ENCODE measurements around the gene RBMX. TPM values are rescaled to one million over a fixed set of nuclear protein-coding genes. Genes with fewer than 3 reads are reported as not detected.
"Not testable (repeated sequence)": the region's sequence is repeated elsewhere in the genome, so short reads cannot be mapped to it uniquely, and the experiment has no call there.

The RBMX gene
- total RNA-seq (2014; rRNA removed; shearing (Covaris generic)): 388 and 528 TPM in 2 replicates

DNA sequence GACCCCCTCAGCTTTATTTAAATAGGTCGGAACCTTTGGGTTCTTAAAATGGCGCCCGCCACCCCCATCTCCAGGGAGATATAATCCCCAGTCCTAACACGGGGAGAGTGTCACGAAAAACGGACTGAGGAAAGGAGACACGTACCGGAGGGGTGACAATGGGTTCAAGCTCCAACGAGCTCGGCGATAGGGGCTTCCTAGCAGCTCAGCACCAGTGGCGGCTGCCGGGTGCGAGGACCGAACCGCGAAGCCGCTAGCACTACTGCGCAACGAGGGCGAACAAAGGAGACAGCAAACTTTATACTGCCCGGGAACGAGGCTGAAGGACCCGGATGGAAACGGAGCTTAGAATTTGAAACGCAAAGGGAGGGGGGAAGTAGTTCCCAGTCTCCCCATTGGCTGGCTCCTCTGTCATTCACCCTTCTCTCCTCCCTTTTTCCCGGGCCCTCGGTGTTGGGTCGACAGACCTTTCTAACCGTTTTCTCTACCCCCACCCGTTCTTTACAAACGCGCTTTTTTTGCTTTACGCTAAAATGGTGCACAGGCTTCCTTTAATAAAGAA lies at the start of gene RBMX:
Gene RBMX (minus strand): TSS at position 274 of the 562 bp plus-strand sequence. CDS start 1,298 bp downstream, outside the sequence.
- DNase-seq (ENCODE audit: low spot score): peak; percentile 82

DNA sequence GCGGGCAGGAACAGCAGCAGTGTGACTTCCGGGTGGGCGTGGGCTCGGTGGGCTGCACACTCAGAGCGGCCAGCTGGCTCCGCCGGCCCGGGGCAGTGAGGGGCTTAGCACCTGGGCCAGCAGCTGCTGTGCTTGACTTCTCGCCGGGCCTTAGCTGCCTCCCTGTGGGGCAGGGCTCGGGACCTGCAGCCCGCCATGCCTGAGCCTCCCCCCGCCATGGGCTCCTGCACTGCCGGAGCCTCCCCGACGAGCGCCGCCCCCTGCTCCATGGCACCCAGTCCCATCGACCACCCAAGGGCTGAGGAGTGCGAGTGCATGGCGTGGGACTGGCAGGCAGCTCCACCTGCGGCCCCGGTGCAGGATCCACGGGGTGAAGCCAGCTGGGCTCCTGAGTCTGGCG lies 40.9 kb upstream of the RBMX start:
- not testable (repeated sequence) for DNase-seq (ENCODE audit: low spot score)

DNA sequence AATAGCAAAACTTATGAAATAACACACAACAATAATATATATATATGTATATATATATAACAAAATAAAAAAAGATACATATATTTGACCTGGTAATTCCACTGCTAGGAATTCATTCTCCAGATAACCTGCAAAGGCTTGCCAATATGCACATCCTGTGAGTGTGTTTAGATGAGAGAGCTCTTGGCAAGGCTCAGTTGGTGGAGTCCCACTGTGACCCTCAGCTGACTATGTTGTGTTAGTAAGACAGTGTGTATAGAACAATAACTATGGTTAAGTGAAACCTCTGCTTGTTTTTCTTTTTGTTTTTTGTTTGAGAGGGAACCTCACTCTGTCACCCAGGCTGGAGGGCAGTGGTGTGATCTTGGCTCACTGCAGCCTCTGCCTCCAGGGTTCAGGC lies 39.5 kb upstream of the RBMX start:
- no peak for DNase-seq (ENCODE audit: low spot score)

DNA sequence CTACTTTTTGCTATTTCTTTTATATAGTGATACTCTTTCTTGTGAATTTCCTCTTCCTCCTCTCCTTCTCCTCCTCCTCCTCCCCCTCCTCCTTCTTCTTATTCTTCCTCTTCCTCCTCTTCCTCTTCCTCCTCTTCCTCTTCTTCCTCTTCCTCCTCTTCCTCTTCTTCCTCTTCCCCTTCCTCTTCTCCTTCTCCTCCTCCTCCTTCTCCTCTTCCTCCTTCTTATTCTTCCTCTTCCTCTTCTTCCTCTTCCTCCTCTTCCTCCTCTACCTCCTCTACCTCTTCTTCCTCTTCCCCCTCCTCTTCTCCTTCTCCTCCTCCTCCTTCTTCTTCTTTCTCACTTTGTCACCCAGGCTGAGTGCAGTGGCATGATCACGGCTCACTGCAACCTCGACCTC lies 36.3 kb upstream of the RBMX start:
- DNase-seq (ENCODE audit: low spot score): no peak

DNA sequence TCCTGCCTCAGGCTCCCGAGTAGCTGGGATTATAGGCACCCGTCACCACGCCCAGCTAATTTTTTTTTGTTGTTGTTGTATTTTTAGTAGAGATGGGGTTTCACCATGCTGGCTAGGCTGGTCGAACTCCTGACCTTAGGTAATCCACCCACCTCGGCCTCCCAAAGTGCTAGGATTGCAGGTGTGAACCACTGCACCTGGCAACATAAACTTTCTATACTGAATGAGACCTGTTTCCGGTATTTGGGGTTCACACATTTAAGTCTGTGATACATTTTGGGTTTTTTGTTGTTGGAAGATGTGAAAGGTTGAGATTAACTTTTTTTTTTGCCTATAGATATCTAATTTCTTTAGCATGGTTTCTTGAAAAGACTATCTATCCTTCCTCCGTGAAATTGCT lies 31.1 kb upstream of the RBMX start:
- not testable (repeated sequence) for DNase-seq (ENCODE audit: low spot score)

DNA sequence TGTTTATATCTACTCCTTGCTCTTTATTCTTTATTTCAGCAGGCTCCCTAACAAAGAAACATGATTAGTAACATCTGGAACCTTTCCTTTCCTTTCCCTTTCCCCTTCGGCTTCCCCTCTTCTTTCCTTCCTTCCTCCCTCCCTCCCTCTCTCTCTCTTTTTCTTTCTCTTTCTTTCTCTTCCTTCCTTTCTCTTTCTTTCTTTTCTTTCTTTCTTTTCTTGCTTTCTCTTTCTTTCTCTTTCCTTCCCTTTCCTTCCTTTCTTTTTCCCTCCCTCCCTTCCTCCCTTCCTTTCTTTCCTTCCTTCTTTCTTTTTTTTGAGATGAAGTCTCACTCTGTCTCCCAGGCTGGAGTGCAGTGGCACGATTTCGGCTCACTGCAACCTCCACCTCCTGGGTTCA lies 30.7 kb upstream of the RBMX start:
- no peak for DNase-seq (ENCODE audit: low spot score)

DNA sequence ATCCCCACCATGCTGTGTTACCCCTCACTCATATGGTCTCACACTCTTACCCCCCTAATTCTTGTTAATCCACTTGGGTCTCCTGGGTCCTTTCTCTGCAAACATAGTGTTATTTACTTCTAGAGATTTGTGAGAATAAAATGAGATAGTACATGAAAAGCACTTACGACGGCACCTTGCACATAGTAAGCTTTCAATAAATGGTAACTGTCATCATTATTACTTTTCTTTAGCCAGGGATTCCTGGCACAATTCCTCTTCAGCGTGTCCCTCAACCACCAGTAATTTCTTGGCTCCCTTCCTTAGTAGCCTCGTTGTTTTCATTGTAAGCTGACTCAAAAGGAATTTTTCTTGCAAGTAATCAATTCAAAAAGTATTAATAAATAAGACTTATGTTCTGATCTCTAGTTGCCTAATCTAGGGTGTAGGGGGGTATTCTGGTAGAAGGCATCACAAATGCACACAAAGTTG lies 30.1 kb upstream of the RBMX start:
- DNase-seq (ENCODE audit: low spot score): no peak

DNA sequence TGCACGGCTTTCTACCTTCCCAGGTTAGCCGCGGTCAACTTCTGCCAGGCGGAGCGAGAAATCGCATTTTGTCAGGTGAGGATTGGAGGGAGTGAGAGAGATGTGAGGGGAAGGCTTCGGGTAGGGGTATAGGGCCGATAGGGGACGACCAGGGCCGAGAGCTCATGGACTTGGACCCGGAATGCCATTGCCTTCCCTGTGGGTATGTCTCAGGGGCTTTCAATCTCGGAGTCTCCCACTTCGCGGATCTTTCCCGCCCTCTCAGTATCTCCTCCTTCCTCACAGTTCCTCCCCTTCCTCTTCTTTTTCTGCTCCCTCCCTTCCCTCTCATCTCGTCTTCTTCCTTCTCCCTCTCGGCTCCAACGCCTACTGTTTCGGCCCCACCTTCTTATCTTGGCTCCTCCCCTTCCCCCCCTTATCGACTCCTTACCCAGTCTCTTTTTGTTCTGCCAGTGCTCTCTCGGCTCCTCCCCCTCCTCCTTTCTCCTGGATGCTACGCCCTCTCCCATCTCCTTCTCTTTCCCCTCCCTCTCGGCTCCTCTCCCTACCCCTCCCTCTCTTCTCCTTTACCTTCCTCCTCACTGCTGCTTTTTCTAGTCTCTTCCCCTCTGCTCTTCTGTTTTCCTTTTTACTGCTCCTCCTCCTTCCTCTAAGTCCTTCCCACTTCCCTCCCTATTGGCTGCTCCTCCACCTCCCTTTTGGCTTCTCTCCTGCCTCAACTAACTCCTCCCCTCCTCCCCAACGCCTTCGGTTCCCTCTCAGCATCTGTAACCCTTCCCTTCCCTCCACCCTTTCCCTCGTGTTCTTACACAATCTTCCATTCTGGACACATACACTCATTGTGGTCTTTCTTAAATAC lies 29.4 kb upstream of the RBMX start:
- peak; percentile 81 for DNase-seq (ENCODE audit: low spot score)

DNA sequence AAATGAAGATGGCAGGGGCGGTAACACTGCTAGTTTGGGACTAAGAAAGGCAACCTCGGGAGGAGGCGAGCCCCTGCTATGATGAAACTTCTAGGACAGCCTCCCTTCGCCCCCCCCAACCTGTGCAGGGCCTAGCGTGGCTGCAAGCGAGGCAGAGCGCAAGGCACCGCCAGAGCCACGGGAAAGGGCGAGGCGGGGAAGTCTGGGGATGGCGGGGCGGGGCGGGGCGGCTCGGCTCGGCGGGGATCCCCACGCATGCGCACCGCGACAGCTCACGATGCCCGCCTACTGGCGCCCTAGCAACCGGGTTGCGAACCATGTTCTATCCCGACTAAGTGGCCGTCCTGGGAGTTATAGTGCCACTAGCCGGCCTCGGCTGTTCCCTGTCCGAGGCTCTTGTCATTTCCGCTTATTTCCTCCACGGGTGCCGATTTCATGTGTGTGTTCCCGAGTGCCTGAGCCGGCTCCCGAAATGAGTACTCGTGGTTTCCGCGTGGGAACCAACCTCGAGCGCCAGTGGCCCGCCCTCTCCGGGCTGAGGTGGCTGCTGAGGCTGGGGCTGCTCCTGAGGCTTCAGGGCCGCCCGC lies 28.7 kb upstream of the RBMX start:
- peak; percentile 53 for DNase-seq (ENCODE audit: low spot score)

DNA sequence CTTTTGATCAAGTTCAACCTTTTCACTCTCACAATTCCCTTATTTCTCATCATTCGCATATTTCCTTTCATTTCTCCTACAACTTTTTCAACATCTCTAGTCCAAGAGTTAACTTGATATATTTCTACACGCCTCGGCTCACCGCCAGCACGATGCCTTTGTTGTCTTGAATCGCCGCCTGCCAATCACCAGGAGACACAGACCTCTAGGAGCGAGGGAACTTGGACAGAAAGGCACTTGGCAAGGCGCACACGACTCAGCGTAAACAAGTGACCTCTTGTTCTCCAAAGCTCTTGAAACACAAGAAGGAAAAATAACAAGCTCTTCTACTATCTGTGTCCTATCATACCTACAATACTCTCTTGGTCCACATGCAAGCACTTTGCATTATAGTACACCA lies 27.1 kb upstream of the RBMX start:
- DNase-seq (ENCODE audit: low spot score): no peak

DNA sequence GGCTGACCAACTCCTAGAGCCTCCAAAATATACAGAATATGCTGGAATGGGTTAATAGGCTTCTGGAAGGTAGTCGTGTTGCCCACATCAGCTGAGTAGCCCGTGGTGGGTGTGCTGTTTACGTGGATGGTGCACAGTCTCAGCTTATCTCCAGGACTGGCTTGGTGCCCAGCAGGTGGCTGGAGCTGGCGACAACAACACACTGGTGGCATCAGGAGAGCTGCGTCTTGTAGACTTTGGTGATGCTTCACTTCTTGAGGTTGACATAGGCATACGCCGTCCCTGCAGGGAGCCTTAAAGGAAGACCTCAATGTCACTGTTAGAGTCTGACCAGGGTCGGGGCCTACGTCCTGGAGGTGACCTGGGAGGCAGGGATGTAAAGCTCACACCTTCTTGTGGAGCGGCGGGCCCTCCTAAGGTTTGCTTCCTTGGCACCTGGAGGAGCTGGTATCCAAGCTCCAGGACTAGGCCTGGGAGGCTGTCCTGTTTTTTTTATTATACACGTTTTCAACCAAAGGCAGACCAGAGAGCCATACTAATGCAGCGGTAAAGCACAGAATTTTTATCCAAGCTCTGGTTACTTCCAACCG lies 26.5 kb upstream of the RBMX start:
- no peak for DNase-seq (ENCODE audit: low spot score)

DNA sequence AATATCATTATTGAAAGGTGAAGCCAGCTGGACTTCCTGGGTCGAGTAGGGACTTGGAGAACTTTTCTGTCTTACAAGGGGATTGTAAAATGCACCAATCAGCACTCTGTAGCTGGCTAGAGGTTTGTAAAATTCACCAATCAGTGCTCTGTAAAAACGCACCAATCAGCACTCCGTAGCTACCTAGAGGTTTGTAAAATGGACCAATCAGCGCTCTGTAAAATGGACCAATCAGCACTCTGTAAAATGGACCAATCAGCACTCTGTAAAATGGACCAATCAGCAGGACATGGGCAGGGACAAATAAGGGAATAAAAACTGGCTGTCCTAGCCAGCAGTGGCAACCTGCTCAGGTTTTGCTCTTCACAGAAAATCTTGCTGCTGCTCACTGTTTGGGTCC lies 23.5 kb upstream of the RBMX start:
- not testable (repeated sequence) for DNase-seq (ENCODE audit: low spot score)

DNA sequence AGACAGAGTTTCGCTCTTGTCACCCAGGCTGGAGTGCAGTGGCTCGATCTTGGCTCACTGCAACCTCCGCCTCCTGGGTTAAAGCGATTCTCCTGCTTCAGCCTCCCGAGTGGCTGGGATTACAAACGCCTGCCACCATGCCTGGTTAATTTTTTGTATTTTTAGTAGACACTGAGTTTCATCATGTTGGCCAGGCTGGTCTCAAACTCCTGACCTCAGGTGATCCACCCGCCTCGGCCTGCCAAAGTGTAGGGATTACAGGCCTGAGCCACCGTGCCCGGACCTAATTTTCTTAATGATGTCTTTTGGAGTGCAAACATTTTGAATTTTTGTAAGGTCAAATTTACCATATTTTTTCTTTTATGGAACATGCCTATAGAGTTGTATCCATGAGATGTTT lies 19.5 kb upstream of the RBMX start:
- not testable (repeated sequence) for DNase-seq (ENCODE audit: low spot score)

DNA sequence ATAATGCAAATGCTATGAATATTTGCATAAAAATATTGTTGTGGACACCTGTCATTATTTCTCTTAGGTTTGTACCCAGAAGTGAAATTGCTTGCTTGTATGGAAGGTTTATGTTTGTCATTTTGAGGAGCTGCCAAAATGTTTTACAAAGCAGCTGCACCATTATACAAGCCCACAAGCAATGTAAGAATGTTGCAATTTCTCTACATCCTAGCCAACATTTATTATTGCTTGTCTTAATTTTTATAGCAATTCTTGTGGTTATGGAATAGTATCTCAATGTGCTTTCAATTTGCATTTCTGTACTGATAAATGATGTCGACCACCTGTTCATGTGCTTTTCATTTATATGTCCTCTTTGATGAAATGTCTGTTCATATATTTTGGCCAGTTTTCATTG lies 18.7 kb upstream of the RBMX start:
- DNase-seq (ENCODE audit: low spot score): no peak

DNA sequence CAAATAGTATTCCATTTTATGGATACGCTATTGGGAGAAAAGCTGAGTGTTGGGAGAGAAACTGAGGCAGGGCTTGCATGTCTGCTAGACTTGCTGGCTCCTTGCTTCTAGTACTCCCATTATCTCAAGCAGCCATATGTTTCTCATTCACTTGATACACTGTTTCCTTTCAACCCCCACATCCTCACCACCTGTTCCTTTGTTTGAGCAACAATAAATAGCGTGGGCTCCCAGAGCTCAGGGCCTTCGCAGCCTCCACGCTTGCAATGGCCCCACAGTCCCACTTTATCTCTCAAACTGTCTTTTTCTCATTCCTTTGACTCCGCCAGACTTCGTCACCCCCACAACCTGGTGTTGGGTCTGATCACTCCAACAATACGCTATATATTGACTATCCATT lies 18.2 kb upstream of the RBMX start:
- not testable (repeated sequence) for DNase-seq (ENCODE audit: low spot score)

DNA sequence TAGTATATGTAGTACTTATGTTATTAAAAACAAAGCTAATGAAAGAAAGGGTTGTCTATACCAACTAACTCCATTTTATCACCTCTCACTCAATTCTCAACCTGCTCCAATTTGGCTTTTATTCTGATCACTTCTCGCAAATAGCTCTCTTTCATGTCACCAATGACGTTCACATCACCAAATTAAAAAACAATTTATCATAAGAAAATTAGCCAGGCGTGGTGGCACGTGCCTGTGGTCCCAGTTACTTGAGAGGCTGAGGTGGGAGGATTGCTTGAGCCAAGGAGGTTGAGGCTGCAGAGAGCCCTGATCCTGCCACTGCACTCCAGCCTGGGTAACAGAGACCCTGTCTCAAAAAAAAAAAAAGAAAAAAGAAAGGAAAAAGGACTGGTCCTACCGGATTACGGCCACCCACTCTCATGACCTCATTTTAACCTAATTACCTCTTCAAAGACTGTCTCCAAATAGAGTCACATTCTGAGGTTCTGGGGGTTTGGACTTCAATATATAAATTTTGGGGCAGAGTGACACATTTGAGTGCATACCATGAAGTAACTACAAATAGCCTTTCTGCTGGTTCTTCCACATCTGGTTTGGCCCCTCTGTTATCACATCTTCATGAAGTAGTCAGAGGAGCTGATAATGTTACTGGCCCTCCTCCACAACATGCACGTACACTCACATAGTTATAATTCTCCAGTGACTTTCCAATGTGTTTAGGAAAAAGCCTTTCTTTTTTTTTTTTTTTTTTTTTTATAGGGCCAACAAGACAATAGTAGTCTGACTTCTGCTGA lies 15.8 kb upstream of the RBMX start:
- no peak for DNase-seq (ENCODE audit: low spot score)

DNA sequence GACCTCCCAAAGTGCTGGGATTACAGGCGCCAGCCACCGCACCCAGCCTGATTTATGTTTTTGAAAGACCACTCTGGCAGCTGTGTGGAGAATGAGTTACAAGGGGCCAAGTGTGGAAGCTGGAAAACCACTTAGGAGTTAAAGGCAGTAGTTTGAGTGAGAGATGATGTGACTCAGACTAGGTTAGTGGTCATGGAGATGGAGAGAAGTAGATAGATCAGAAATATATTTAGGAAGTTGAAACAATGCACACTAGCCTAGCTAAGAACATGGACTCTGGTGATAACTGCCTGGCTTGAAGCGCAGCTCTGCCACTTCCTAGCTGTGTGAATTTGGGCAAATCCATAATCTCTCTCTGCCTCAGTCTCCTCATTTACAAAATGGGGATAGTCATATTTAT lies 11.9 kb upstream of the RBMX start:
- no peak for DNase-seq (ENCODE audit: low spot score)

DNA sequence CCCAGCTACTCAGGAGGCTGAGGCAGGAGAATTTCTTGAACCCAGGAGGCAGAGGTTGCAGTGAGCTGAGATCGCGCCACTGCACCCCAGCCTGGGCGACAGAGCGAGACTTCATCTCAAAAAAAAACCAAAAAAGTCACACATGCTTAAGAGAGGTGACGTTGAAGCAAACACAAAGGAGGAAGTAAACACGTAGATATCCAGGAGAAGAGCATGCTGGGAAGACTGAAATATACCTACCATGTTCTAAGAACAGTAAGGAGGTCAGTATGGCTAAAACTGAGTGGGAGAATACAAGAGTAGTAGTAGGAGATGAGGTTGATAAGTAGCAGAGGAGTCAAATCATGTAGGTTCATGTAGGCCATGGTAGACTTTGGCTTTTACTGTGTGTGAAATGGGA lies 10.1 kb upstream of the RBMX start:
- DNase-seq (ENCODE audit: low spot score): not testable (repeated sequence)

DNA sequence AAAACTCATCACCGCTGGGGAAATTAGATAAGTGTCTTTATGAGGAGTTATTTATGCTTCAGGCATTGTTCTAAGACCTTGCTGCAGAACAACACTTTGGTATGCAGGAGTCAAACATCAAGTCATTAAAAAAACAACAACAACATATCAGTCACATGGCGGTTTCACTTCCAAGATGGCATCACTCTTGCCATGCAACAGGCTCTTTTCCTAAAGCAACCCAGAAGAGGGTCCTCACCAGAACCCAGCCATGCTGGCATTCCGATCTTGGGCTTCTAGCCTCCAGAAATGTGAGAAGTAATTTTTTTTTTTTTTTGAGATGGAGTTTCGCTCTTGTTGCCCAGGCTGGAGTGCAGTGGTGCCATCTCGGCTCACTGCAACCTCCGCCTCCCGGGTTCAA lies 8.7 kb upstream of the RBMX start:
- no peak for DNase-seq (ENCODE audit: low spot score)

DNA sequence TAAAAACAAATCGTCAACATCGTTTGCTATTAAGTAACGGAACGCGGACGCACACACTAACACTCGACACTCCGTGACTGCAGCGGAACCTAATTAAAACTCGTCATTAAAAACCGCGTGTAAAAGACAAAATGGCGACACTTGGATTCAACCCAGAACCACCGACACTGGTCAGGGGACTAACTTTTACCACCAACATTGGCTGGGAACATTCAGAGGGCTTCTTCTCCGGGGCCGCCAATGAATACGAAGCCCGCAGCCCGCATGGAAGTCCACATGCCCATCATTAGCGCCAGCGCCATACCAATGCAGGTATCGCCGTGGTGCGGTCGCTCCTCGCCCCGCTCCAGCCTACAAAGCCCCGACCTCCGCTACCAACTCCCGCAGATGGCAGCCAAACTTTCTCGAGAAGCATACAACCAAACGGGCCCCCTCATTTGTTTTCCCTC lies 498 bp downstream of the RBMX start:
- peak; percentile 3 for DNase-seq (ENCODE audit: low spot score)

DNA sequence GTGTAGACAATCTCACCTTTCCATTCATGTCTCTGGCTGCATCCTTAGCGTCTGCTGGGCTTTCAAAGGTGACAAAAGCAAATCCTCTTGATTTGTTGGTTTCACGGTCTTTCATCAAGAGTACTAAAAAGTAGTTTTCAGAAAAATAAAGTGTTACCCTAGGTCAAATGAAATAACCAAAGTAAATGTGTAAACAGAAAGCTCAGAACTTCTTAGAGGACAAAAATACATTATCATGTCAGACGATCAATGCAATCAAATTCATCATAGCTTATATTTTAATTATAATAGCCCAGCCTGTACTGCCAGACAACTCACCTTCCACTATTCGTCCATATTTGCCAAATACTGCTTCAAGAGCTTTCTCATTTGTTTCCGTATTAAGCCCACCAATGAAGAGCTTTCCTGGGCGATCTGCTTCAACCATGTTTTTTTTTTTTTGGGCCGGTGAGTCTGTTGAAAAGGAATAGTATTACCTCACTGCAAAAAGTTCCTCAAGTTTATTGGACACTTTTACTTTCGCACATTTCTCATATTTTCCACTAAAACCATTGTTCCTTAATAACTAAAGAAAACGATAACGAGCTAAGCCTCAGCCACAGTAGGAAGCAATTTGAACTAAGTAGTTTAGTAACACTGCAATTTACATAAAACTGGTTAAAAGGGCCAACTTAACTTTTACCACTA lies 1.4 kb downstream of the RBMX start:
- DNase-seq (ENCODE audit: low spot score): no peak
